GM21717 (cell line): Measurements from ENCODE around the gene TNP2.

ENCODE experiments used
- ATAC-seq: cut with Tn5 transposase; IDR thresholded peaks from one replicate; pipeline ENCODE4 v1.9.1; 2021; ENCODE audit warnings: mild to moderate bottlenecking, moderate library complexity; ENCODE audit not compliant: unreplicated experiment

Gene TNP2

DNA sequence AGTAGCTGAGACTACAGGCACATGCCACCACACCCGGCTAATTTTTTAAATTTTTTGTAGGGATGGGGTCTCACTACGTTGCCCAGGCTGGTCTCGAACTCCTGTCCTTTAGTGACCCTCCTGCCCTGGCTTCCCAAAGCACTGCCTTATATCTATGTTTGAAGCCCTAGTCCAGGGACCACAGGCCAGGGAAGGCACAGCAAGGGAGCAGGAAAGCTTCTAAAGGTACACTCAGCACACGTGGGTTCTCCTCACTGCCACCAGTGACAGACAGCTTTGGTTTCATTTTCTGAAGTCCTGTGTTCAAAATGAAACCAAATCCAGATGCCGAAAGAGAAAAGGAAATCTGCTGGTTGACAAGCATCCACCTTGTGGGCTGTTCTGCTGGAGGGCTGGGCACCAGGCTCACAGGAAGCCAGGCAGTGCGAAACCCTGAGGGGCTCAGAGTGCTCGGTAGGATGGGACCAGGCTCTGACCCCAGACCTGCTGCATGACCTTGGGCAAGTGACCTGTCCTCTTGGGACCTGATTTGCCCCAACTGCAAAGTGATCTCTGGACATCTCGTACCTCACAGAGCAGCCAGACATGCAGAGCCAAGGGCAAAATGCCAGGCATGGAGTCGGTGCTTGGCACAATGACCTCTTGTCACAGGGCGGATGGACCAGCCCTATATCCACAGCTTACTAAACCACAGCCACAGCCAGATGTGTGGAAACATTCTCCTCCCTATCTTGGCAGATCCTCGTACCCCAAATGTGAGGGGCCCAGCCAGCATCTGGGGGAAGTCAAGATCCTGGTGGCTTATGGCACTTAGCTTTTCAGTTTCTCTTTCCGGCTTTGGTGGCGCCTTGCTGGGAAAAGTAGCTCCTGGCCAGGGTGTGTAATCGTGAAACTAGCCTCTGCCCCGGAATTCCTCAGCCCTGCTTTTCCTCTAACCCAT, 10.3 kb downstream of the TNP2 start:
- no peak for ATAC-seq

DNA sequence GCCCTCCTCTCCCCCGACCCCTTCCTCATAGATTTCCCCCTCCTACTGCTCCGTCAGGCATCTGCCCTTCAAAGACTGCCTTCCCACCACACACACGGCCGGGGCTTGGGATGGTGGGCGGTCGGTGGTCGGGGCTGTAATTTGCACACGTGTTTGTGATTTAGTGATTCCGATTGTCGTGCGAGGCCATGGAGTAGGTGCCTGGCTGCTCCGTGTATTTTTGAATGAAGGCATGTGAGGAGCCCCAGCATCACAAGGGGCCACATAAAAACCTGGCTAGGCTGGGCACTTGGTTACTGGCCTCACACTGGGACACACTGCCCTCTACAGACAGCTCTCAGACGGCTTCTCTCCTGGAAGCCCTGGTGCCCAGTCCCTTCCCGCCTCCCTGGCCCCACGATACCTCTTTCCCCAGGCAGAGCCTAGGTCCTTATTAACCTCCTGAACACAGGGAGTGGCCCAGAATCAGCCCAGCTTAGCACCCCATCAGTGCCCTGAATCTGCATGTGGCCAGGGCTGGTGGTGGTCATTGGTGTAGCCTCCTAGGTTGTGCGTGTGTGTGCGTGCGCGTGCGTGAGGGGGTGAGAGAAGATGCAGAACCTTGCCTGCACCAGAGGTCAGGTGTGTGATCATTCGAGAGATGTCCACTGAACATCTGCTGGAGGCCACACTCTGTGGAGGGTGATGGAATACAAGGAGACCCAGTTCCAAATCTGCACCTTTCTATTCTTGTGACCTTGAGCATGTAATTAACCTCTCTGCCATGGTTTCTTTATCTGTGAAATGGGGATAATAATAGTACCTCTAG, 11.8 kb downstream of the TNP2 start:
- no peak for ATAC-seq

DNA sequence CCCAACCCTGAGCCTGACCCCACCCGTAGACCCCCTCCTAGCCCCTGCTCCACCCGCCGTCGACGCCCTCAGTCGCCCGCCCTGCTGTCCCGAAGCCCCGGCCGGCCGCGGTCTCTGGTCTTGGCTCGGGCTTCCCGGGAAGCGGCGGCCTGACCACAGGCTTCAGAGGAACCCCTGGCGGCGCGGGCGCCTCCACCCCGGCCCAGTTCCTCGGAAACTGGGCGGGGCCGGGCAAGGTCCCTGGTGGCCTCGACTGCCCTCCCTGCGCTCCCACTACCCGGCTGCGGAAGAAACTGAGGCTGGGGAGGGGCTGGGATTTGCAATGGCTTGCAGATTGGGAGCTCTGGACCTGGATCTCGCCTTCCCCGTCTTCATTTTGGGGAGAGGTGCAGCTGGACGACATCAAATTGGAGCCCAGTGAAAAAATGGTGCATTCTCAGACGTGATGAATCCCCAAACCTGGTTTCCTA, 12.4 kb downstream of the TNP2 start:
- no peak for ATAC-seq

DNA sequence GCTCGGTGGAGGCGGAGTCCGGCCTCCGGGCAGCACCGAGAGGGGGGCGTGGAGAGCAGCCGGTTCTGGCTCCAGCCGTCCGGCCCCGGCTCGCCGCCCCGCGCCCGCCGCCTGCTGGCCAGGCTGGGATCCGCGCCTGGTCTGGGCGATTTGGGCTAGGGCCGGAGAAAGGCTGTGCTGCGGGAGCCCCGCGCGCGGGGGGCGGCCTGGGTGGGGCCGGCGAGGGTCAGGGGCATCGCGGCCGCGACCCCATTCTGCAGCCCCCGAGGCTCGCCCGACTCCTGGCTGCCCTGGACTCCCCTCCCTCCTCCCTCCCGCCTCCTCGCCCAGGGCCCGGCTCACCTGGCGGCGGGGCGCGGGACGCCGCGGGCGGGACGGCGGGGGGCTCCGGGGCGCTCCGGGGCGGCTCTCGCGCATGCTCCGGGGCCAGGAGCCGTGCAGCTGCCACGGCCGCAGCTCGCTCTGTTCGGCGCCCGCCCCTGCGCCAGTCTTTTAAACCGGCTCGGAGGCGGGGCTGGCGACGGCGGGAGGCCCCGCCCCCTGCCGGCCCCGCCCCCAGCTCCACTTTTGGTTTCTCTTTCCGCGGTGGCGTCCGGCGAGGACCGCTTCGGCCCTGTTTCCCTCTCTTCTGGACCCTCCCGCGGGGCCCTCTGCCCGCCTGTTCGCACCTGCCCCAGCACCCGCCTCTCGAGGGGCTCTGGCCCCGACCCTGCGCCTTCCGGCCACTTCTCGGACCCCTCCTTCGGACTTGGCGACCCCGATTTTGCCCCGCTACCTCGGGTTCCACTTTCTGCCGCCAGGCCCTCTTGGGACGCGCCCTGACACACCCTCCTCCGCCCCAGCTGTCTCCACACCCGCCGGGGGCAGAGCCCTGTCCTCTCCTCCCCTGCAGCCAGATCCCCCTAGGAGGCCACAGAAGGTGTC, 13.1 kb downstream of the TNP2 start, which contains the start of gene SOCS1:
TSS of gene SOCS1 (minus strand) at position 468 of the 924 bp plus-strand sequence. CDS start 726 bp downstream, outside the sequence.
- ATAC-seq: peak; percentile 44

DNA sequence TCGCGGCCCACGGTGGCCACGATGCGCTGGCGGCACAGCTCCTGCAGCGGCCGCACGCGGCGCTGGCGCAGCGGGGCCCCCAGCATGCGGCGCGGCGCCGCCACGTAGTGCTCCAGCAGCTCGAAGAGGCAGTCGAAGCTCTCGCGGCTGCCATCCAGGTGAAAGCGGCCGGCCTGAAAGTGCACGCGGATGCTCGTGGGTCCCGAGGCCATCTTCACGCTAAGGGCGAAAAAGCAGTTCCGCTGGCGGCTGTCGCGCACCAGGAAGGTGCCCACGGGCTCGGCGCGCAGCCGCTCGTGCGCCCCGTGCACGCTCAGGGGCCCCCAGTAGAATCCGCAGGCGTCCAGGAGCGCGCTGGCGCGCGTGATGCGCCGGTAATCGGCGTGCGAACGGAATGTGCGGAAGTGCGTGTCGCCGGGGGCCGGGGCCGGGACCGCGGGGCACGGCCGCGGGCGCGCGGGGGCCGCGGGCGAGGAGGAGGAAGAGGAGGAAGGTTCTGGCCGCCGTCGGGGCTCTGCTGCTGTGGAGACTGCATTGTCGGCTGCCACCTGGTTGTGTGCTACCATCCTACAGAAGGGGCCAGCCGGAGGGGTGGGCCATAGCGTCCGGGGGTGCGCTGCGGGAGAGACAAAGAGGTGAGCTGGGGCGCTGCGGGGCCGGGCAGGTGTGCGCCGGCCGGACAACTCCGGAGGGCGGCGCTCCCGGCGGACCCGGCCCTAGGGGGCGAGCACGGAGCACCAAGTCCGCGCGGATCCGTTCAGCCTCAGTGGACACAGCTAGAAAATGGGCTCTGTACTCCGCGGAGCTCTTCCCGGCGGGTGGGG, 14.0 kb downstream of the TNP2 start:
- ATAC-seq: peak; percentile 10

DNA sequence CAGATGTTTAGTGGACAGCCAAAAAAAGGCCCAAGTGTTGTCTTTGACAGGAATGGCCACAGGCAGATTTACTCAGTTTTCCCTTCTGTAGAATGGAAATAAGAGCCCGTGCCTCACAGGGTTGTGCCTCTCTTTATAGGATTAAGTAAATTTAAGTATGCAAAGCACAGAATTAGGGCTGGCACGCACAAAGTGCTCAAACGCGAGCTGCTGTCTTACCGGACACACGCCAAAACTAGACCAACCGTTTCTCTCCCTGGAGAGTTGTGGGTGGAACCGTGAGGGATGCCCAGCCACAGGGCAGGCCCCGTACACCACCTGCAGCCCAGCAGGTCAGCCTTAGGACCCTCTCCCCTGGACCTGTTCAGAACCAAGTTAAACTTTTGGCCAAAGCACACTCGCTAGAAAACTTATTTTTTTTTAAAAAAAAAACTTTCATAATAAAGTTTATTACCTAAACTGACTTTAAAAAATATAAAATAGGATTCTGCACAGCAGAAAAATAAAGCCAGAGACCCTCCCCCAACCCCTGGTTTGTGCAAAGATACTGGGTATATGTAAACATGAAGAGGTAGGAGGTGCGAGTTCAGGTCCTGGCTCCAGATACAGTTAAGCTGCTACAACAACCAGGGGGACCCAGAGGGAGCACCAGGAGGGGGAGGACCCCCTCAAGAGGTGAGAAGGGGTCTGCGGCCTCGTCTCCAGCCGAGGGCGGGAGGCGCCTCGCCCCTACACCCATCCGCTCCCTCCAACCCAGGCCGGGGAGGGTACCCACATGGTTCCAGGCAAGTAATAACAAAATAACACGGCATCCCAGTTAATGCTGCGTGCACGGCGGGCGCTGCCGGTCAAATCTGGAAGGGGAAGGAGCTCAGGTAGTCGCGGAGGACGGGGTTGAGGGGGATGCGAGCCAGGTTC, 14.9 kb downstream of the TNP2 start:
- ATAC-seq: no peak

DNA sequence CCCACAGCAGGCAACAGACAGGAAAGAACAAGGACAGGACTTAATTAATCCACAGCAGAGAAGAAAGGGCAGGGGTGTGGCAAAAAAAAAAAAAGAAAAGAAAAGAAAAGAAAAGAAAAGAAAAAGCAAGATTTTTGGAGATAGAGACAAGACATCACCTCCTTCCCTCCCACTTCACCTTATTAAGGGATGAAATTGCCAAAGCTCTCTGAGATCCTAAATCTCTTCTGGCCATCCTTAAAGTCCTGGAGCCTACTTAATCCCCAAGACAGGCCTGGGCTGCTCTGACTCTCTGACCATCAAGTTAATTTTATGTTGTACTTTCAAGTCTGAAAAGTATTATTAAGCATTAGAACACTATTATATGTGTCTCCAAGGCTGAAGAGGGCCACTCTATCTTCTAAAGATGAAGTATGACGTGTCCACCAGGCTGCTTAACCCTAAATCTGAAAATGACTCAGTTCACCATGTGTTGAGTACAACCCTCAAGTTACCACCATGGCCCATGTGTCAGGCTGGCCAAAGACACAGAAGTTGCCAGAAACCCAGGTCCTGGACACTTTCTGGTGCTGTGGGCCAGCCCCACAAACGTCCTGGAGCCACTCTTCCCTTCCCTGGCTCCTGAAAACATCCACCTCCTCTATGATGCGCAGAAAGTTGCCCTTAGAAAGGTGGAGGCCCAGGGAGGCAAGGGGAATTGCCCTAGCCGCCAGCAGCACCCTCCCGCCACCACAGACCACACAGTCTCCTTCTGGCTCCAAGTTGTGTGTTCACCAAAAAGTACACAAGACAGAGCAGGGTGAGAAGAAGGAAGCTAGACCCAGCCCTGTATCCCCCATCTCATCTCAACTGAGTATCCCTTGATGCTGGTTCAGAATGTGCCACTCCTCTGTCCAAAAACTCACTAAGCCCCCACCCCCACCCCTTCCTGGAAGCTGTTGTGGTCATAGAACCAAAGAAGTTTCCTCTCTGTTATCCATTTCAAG, 15.8 kb downstream of the TNP2 start:
- no peak for ATAC-seq

DNA sequence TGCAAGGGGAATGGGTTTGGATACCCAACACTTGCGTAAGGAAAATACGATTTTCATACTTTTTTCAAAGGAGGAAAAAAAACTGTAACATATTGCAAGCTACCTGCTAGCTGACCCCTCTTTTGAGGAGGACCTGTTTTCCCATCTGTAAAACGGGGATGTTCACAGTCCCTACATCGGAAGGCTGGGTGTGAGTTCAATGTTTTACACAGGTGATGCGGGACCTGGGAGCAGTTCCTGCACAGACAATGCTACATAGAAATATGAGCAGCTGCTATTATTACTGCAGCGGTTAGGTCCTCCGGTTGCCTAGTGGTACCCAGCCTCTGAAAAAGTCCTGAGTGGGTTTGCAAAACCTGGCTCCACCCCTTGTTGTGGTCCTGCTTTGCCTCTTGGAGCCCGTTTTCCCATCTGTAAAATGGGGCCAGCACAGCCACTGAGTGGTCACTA, 16.6 kb downstream of the TNP2 start:
- ATAC-seq: no peak

DNA sequence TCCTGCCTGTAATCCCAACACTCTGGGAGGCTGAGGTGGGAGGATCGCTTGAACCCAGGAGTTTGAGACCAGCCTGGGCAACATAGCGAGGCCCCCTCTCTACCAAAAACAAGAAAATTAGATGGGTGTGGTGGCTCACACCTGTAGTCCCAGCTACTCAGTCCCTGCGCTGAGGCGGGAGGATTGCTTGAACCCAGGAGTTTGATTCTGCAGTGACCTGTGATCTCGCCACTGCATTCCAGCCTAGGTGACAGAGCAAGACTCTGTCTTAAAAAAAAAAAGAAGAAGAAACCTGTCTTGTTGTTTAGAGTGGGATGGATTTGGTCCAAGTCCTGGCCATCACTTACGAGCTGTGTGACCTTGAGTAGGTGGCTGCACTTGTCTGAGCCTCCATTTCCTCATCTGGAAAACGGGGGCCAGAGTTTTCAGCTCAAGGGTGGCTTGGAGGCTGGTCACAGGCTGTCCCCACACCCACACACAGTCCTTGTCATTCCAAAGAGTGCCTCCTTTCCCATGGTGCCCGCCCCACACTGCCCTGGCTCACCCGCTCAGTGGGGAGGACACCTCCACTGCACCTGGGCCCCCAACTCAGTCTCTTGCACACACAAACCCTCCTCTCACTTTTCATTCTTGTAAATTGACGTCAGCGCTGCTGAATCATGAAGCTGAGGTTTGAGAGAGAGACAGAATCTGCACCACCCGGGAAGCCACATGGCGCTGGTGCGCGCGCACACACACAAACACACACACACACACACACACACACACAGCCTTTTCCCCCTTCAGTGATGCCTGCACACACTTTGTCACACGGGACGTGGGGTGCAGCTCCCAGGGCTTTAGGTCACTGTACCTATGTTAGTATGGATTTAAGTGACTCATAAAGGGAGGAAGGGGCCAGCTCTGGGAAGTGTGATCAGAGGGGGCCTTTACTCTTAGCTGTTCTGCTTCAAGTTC, 17.3 kb downstream of the TNP2 start:
- no peak for ATAC-seq

DNA sequence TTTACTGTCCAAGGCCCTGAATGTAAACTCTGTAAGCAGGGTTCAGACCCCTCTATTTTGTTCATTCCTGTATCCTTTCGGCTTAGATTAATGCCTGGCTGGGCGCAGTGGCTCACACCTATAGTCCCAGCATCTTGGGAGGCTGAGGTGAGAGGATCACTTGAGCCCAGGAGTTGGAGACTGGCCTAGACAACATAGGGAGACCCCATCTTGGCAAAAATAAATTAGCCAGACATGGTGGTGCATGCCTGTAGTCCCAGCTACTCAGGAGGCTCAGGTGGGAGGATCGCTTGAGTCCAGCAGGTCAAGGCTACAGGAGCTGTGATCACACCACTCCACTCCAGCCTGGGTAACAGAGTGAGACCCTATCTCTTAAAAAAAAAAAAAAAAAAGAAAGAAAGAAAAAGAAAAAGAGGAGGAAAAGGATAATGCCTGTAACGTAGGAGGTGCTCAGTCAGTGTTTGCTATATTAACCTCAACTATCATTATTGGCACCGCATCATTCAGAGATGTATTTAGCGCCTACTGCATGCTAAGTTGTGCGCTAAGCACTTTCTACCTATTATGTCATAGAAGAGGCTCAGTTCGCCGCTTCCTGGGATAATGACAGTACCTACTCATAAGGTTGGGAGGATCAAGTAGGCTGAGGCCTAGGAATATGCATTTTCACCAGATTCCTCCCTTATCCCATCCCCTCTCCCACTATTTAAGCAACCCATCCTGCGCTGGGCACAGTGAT, 18.2 kb downstream of the TNP2 start:
- no peak for ATAC-seq

DNA sequence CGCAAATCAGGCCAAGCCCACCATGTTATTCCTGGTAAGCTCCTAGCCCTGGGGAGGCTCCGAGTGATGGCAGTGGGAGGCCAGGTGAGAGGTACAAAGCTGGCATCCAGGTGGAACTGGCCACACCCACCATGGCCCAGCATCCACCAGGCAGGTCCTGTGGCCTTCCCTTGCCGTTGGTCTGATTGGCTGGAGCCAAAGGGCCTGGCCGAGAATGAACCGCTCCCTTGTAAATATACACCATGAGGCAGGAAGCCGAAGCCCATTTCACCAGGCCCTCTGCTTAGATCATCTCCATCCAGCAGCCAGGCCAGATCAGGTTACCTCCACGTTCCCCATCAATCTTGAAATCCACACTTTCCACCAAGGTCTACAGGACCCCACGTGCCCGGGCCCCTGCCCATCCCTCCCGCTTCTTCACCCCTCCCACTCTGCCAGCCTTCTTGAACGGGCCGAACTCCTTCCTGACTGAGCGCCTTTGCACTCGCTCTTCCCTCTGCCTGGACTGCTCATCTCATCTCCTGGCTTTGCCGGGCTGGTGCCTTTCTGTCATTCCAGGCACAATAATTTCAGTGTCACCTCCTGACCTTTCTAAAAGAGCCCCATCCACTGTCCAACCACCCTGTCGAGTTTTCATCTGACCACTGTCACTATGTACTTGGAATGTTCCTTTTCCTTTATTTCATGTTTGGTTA, 18.9 kb downstream of the TNP2 start:
- no peak for ATAC-seq

DNA sequence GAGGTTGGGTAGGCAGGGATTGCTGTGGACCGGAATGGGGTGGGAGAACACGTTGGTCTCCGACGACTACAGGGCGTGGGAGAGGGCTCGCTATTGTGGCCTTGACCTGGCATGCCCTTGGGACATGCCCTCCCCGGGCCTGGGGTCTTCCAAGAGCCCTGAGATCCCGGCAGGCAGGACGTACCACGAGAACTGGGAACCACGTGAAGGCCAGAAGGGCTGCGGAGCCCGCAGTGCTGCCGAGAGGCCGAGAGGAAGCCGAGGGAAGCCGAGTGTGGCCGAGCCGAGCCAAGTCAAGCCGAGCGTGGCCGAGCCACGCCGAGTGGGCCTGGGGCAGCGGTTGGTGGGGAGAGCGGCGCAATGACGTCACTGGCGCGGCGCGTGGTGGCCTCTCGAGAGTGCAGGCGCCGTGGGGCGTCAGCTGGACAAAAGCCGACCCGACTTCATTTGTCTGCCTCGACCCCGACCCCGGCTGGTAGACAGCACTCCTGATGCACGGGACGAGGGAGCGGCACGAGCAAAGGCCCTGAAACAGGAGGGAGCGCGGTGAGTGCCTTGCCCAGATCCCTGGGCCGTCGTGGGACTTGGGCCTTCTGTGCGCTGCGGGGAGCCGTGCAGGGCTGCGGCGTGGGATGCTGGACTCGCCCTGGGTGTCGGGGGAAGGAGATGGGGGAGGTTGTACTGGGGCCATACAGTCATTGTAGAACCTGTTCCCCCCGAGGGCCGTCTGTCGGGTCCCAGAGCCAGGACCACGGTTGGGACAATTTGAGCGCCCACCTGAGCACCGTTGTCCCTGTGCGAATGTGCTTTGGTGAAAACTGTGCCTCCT, 19.7 kb downstream of the TNP2 start:
- no peak for ATAC-seq

DNA sequence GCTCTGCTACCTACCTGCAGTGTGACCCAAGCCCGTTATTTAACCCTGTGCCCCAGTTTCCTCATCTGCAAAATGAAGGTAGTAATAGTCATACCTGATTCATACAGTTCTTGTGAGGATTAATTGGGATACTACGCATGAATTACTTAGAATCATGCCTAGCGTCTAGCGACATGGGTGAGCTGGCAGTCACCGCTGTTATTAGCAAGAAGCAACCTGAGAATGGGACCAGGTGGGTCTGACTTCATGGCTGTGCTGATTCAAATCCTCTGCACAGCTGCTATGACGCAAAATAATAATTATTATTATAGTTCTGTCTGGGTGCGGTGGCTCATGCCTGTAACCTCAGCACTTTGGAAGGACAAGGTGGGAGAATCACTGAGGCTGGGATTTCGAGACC, 21.0 kb downstream of the TNP2 start:
- ATAC-seq: no peak

DNA sequence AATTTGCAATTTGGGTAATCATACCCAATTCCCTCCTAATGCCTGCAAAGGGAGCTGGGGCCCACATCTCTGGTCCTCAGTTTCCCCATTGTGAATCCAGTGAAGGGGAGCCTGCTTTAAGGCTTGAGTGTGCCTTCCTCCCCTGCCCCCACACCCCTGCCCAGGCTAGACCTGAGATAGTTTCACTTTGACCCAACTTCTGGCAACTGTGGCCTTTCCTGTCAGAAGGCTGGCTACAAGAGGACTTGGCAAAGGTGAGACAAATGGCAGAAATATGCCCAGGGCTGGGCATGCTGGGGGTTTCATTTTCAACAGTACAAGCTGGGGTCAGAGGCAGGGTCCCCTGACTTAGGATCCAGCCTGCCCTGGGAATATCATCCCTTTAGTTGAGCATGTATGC, 23.1 kb downstream of the TNP2 start:
- ATAC-seq: no peak
